ENCODE results near the gene MINDY4. TPM values are rescaled to one million over a fixed set of nuclear protein-coding genes. Genes with fewer than 3 reads are reported as not detected.

MINDY4 gene
- total and polyA plus RNA-seq, 10 of the 15 experiments (the other 5 are each of a cell fraction or from before 2014, with no cell fraction given): 0.10 to 0.90 (median 0.40) TPM

- H3K9ac ChIP-seq (ENCODE audit: control insufficient read depth, insufficient read depth, low read length): no peak overlapping the region
- no peaks in the 10 kb centered on the region for H3K4me1 ChIP-seq (ENCODE audit: control insufficient read depth, insufficient read depth, low read length)
- ChIA-PET CTCF (no interaction called here), POLR2A (no interaction called here), RAD21 (ENCODE audit: unreplicated experiment) (no interaction called here), SMC1A (ENCODE audit: uncharacterized antibody, unreplicated experiment) (no interaction called here)
- BruUV-seq (replicated peaks): no TSS peak
- H3K27me3 ChIP-seq (replicated peaks in 1 of 2; ENCODE audit: control insufficient read depth in 2 of 2, insufficient read depth in 2 of 2, low read length in 1 of 2): no peaks in the 10 kb centered on the region
- DNase-seq (ENCODE audit: low read depth, low spot score): no peak
- no peaks in the 10 kb centered on the region for H4K20me1 ChIP-seq (ENCODE audit: control insufficient read depth, insufficient read depth)
- no peak overlapping the region for H2AFZ ChIP-seq (ENCODE audit: control insufficient read depth, low read depth, low read length)
- no peak overlapping the region for H3K4me3 ChIP-seq
- TF ChIP-seq, protein P1, sequence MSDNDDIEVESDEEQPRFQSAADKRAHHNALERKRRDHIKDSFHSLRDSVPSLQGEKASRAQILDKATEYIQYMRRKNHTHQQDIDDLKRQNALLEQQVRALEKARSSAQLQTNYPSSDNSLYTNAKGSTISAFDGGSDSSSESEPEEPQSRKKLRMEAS (IDR thresholded peaks at IDR 0.05; ENCODE audit: low read depth, low read length): no peak
- TF ChIP-seq NR2C2 (IDR thresholded peaks at IDR 0.05; ENCODE audit: borderline replicate concordance, control insufficient read depth, insufficient read length, low read depth) (no peak), NR2C1 (IDR thresholded peaks at IDR 0.05) (no peak)
- 64% methylated on average over 5 of the region's 5 CpGs for WGBS (ENCODE audit: insufficient coverage, insufficient replicate concordance, low lambda C conversion rate, missing lambda C conversion rate)
- H3K27ac ChIP-seq (ENCODE audit: control insufficient read depth, insufficient read depth): no peak overlapping the region
- H3K79me2 ChIP-seq (ENCODE audit: control insufficient read depth, insufficient read depth, low read length): no peaks in the 10 kb centered on the region
- intact Hi-C loops (cut with micrococcal nuclease; ENCODE audit: unreplicated experiment) (no loop called here), in situ Hi-C loops (cut with MboI) (no loop called here)
- no peak for ATAC-seq
- H3K9me3 ChIP-seq (replicated peaks; ENCODE audit: control insufficient read depth, insufficient read depth, low read length): no peaks in the 10 kb centered on the region
- no peak for FAIRE-seq
- H3K4me2 ChIP-seq (ENCODE audit: control insufficient read depth, insufficient read depth): no peak overlapping the region
- H3K36me3 ChIP-seq (ENCODE audit: control insufficient read depth in 2 of 2, insufficient read depth in 2 of 2, low read length in 1 of 2): no peaks in the 10 kb centered on the region
These were observed 100.4 kb downstream of the MINDY4 start for GRCh38 chr7:30871655-30872054.

DNA sequence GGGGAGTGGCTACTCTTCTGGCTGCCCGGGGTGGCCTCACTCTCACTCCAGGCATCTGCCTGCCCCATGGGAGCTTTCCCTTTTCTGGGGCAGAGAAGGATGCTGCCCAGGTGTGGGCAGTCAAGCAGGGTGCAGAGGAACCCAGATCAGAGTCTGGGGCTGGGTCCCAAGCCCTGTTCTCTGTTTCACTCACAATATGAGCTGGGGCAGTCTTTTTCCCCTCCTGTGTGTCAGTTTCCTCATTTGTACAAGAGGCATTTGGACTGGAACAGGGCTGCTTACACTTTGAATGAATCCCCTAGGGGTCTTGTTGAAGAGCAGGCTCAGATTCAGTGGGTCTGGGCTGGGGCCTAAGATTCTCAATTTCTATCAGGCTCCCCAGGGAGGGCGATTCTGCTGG, 102.0 kb downstream of the MINDY4 start:
- POLR2A ChIA-PET: no interaction called here
- 0% methylated on average over 2 of the region's 2 CpGs for WGBS (ENCODE audit: insufficient coverage, insufficient replicate concordance, low lambda C conversion rate, missing lambda C conversion rate)
- Histone ChIP-seq H3K79me2 (ENCODE audit: control insufficient read depth, insufficient read depth, low read length) (no peaks in the 10 kb centered on the region), H3K4me1 (ENCODE audit: control insufficient read depth, insufficient read depth, low read length) (no peaks in the 10 kb centered on the region), H3K9me3 (replicated peaks; ENCODE audit: control insufficient read depth, insufficient read depth, low read length) (no peaks in the 10 kb centered on the region), H3K27ac (ENCODE audit: control insufficient read depth, insufficient read depth) (no peak overlapping the region), H3K4me3 (no peak overlapping the region), H3K27me3 (replicated peaks in 1 of 2; ENCODE audit: control insufficient read depth in 2 of 2, insufficient read depth in 2 of 2, low read length in 1 of 2) (no peaks in the 10 kb centered on the region), H3K4me2 (ENCODE audit: control insufficient read depth, insufficient read depth) (no peak overlapping the region), H4K20me1 (ENCODE audit: control insufficient read depth, insufficient read depth) (no peaks in the 10 kb centered on the region), H3K9ac (ENCODE audit: control insufficient read depth, insufficient read depth, low read length) (no peak overlapping the region), H3K36me3 (ENCODE audit: control insufficient read depth in 2 of 2, insufficient read depth in 2 of 2, low read length in 1 of 2) (no peaks in the 10 kb centered on the region), H2AFZ (ENCODE audit: control insufficient read depth, low read depth, low read length) (no peak overlapping the region)
- RAD21 ChIA-PET (ENCODE audit: unreplicated experiment): no interaction called here
- in situ Hi-C loops (cut with MboI) (no loop called here), intact Hi-C loops (cut with micrococcal nuclease; ENCODE audit: unreplicated experiment) (no loop called here)
- FAIRE-seq: no peak
- no peak for ATAC-seq
- SMC1A ChIA-PET (ENCODE audit: uncharacterized antibody, unreplicated experiment): no interaction called here
- BruUV-seq (replicated peaks): no TSS peak
- CTCF ChIA-PET: no interaction called here
- no peak for DNase-seq (ENCODE audit: low read depth, low spot score)
- TF ChIP-seq, protein P2, sequence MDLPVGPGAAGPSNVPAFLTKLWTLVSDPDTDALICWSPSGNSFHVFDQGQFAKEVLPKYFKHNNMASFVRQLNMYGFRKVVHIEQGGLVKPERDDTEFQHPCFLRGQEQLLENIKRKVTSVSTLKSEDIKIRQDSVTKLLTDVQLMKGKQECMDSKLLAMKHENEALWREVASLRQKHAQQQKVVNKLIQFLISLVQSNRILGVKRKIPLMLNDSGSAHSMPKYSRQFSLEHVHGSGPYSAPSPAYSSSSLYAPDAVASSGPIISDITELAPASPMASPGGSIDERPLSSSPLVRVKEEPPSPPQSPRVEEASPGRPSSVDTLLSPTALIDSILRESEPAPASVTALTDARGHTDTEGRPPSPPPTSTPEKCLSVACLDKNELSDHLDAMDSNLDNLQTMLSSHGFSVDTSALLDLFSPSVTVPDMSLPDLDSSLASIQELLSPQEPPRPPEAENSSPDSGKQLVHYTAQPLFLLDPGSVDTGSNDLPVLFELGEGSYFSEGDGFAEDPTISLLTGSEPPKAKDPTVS (IDR thresholded peaks at IDR 0.05; ENCODE audit: low read depth, low read length): no peak
- no peak for TF ChIP-seq PBX3 (IDR thresholded peaks at IDR 0.05; ENCODE audit: insufficient replicate concordance, low read depth, low read length)
- TF ChIP-seq ZBTB40 (IDR thresholded peaks at IDR 0.05; ENCODE audit: borderline replicate concordance): no peak
- TF ChIP-seq YBX1 (IDR thresholded peaks at IDR 0.05): no peak
- TF ChIP-seq USF1 (IDR thresholded peaks at IDR 0.05; ENCODE audit: borderline replicate concordance, extremely low read length, insufficient read depth, low read depth, low read length): no peak
- no peak for TF ChIP-seq ZNF384 (IDR thresholded peaks at IDR 0.05; ENCODE audit: borderline replicate concordance, low read depth, low read length)
